Smooth muscle cell (in vitro differentiated cells): ENCODE measurements around the gene APOM. TPM values are rescaled to one million over a fixed set of nuclear protein-coding genes. Genes with fewer than 3 reads are reported as not detected.
A peak's percentile ranks its signal among the peaks of the same experiment; 100 is the strongest.

Source experiments
- DNase-seq: peaks from one replicate; lab custom pipeline; 2025; ENCODE audit not compliant: unreplicated experiment; lab: John Stamatoyannopoulos, UW
- H2AFZ ChIP-seq: fragments of 200-600 bp; sonication (generic); 2 replicates; pipeline ENCODE4 v1.6.0; 2016; ENCODE audit warnings: antibody characterized with exemption, low read depth, mild to moderate bottlenecking
- H3F3A ChIP-seq: fragments of 200-600 bp; sonication (generic); 2 replicates; pipeline ENCODE4 v1.6.0; 2017; ENCODE audit warnings: antibody characterized with exemption, low read depth
- H3K27ac ChIP-seq: fragments of 200-600 bp; sonication (generic); 2 replicates; pipeline ENCODE4 v1.5.1; 2016; ENCODE audit warnings: low read depth, mild to moderate bottlenecking
- H3K27me3 ChIP-seq: fragments of 200-600 bp; sonication (generic); 2 replicates; pipeline ENCODE4 v1.6.1; 2016; ENCODE audit warnings: low read depth, mild to moderate bottlenecking
- H3K36me3 ChIP-seq: fragments of 200-600 bp; sonication (generic); 2 replicates; pipeline ENCODE4 v1.5.1; 2016; ENCODE audit warnings: low read depth
- H3K4me1 ChIP-seq: fragments of 200-600 bp; sonication (generic); 2 replicates; pipeline ENCODE4 v1.5.1; 2016; ENCODE audit warnings: low read depth
- H3K4me2 ChIP-seq: fragments of 200-600 bp; sonication (generic); 2 replicates; pipeline ENCODE4 v1.6.0; 2016; ENCODE audit warnings: mild to moderate bottlenecking
- H3K4me3 ChIP-seq: fragments of 200-600 bp; sonication (generic); 2 replicates; pipeline ENCODE4 v1.5.1; 2016; ENCODE audit warnings: mild to moderate bottlenecking
- H3K79me2 ChIP-seq: fragments of 200-600 bp; sonication (generic); 2 replicates; pipeline ENCODE4 v1.6.0; 2016; ENCODE audit warnings: low read depth, mild to moderate bottlenecking
- H3K9ac ChIP-seq: fragments of 200-600 bp; sonication (generic); 2 replicates; pipeline ENCODE4 v1.6.0; 2016; ENCODE audit warnings: low read depth
- H3K9me3 ChIP-seq: fragments of 200-600 bp; sonication (generic); replicated peaks from 2 replicates; pipeline ENCODE4 v1.5.1; 2016; ENCODE audit warnings: low read depth
- H4K20me1 ChIP-seq: fragments of 200-600 bp; sonication (generic); 2 replicates; pipeline ENCODE4 v1.6.0; 2016; ENCODE audit warnings: low read depth
- CTCF ChIP-seq: fragments of 200-600 bp; sonication (generic); IDR thresholded peaks from 2 replicates; pipeline ENCODE4 v1.5.1; 2017; ENCODE audit warnings: borderline replicate concordance, mild to moderate bottlenecking, antibody characterized with exemption; ENCODE audit not compliant: insufficient read depth, poor library complexity, severe bottlenecking
- WGBS: methylation state at CpG from one replicate; pipeline ENCODE4 v1.1.7; 2016; ENCODE audit warnings: low lambda C conversion rate; 5-methylcytosine and 5-hydroxymethylcytosine counted together
- polyA plus RNA-seq: library from polyadenylated mRNA; unstranded; fragments of >200 nt; fragmentation: Nextera tagmentation; extraction: Ambion mirVana; gene quantifications from 2 replicates; pipeline ENCODE4 v1.2.1, GENCODE V29; 2016
- total RNA-seq: library from RNA; depleted of rRNA; stranded (reverse); fragments of >200 nt; gene quantifications from 2 replicates; pipeline ENCODE4 v1.2.3, GENCODE V29; 2014

APOM gene
- total and polyA plus RNA-seq, 2 experiments from 2014 or later: 2.3 to 2.7 TPM

- H3K27me3 ChIP-seq: no peaks in the 10 kb centered on the region
- no peaks in the 10 kb centered on the region for H3F3A ChIP-seq
- H3K27ac ChIP-seq: no peak overlapping the region
- H3K36me3 ChIP-seq: no peaks in the 10 kb centered on the region
- peaks cover 1% of the 10 kb centered on the region for H3K79me2 ChIP-seq
- no peaks in the 10 kb centered on the region for H3K9me3 ChIP-seq
- H3K4me3 ChIP-seq: no peak overlapping the region
- no peak overlapping the region for H3K9ac ChIP-seq
- no peak overlapping the region for H2AFZ ChIP-seq
- WGBS: 84% methylated on average over 7 of the region's 7 CpGs
- H3K4me2 ChIP-seq: no peak overlapping the region
- no peak for TF ChIP-seq CTCF
- H3K4me1 ChIP-seq: no peaks in the 10 kb centered on the region
- H4K20me1 ChIP-seq: no peaks in the 10 kb centered on the region
- no peak for DNase-seq
These were observed 39.9 kb upstream of the APOM start for GRCh38 chr6:31615748-31616147.

GRCh38 chr6:31617010-31617409 is 38.7 kb upstream of the APOM start:
- Histone ChIP-seq H3K4me3 (no peak overlapping the region), H3K4me1 (peaks cover 5% of the 10 kb centered on the region), H3K4me2 (no peak overlapping the region), H3K9me3 (no peaks in the 10 kb centered on the region), H2AFZ (no peak overlapping the region), H3K9ac (no peak overlapping the region), H3K27me3 (no peaks in the 10 kb centered on the region), H4K20me1 (peaks cover 9% of the 10 kb centered on the region), H3K27ac (no peak overlapping the region), H3K79me2 (peaks cover 14% of the 10 kb centered on the region), H3K36me3 (no peaks in the 10 kb centered on the region), H3F3A (peaks cover 7% of the 10 kb centered on the region)
- TF ChIP-seq CTCF: no peak
- whole genome bisulfite sequencing: 78% methylated on average over 2 of the region's 2 CpGs
- DNase-seq: no peak

- H3K4me2 ChIP-seq: peak overlapping the region; percentile 85
- peaks cover 43% of the 10 kb centered on the region for H3K79me2 ChIP-seq
- H3K27ac ChIP-seq: peak overlapping the region; percentile 98
- H3K36me3 ChIP-seq: peaks cover 9% of the 10 kb centered on the region
- H3K27me3 ChIP-seq: no peaks in the 10 kb centered on the region
- DNase-seq: peak; percentile 97
- H4K20me1 ChIP-seq: peaks cover 39% of the 10 kb centered on the region
- no peak for TF ChIP-seq CTCF
- under 1% methylated on average over 44 of the region's 50 CpGs for WGBS
- peak overlapping the region; percentile 47 for H2AFZ ChIP-seq
- H3K9ac ChIP-seq: peak overlapping the region; percentile 93
- H3K4me3 ChIP-seq: peak overlapping the region; percentile 85
- H3F3A ChIP-seq: peaks cover 11% of the 10 kb centered on the region
- H3K9me3 ChIP-seq: no peaks in the 10 kb centered on the region
- H3K4me1 ChIP-seq: peaks cover 13% of the 10 kb centered on the region
These were observed 35.7 kb upstream of the APOM start for GRCh38 chr6:31619805-31620585.
